DOHH2 (cell line): ENCODE measurements around the gene COL9A3.

ENCODE experiments used
- CTCF ChIP-seq: fragments of 200-600 bp; sonication (generic); IDR thresholded peaks from one replicate; pipeline ENCODE4 v1.5.1; 2014; ENCODE audit warnings: antibody characterized with exemption, mild to moderate bottlenecking, low read depth, low read length; ENCODE audit not compliant: poor library complexity, severe bottlenecking
- EZH2phosphoT487 ChIP-seq: fragments of 200-600 bp; sonication (generic); IDR thresholded peaks from 2 replicates; pipeline ENCODE4 v1.6.1; 2017; ENCODE audit warnings: borderline replicate concordance, mild to moderate bottlenecking, antibody characterized with exemption, low read length, moderate library complexity, mixed read lengths

- TF ChIP-seq CTCF, result no peak
- TF ChIP-seq EZH2phosphoT487, result no peak
Measured at GRCh38 chr20:62884556-62884955, 67.7 kb downstream of the COL9A3 start.
